DOHH2 (cell line): ENCODE results near the gene YWHAE.
A peak's percentile ranks its signal among the peaks of the same experiment; 100 is the strongest.

Source experiments
- H3F3A ChIP-seq: fragments of 200-600 bp; sonication (generic), shearing (Covaris generic); 2 replicates; pipeline ENCODE4 v1.6.0; 2016; ENCODE audit warnings: antibody characterized with exemption, mild to moderate bottlenecking; ENCODE audit not compliant: control insufficient read depth, insufficient read depth
- H3K27ac ChIP-seq: fragments of 200-600 bp; sonication (generic); 2 replicates; pipeline ENCODE4 v1.5.1; 2014; ENCODE audit warnings: low read depth, mild to moderate bottlenecking, low read length, moderate library complexity
- H3K27me3 ChIP-seq: fragments of 200-600 bp; sonication (generic); 2 replicates; pipeline ENCODE4 v1.6.1; 2014; ENCODE audit warnings: mild to moderate bottlenecking, low read length, mixed read lengths; ENCODE audit not compliant: control insufficient read depth
- H3K36me3 ChIP-seq: fragments of 200-600 bp; sonication (generic); 2 replicates; pipeline ENCODE4 v1.6.1; 2014; ENCODE audit warnings: mild to moderate bottlenecking, low read length, moderate library complexity, mixed read lengths; ENCODE audit not compliant: control insufficient read depth
- H3K4me1 ChIP-seq: fragments of 200-600 bp; sonication (generic); 2 replicates; pipeline ENCODE4 v1.6.1; 2014; ENCODE audit warnings: mild to moderate bottlenecking, low read length, mixed read lengths; ENCODE audit not compliant: control insufficient read depth
- H3K4me2 ChIP-seq: fragments of 200-600 bp; sonication (generic); 2 replicates; pipeline ENCODE4 v1.6.0; 2014; ENCODE audit warnings: mild to moderate bottlenecking, low read length, moderate library complexity
- H3K4me3 ChIP-seq: fragments of 200-600 bp; sonication (generic); 2 replicates; pipeline ENCODE4 v1.5.1; 2014; ENCODE audit warnings: mild to moderate bottlenecking, low read length, mixed read lengths
- H3K79me2 ChIP-seq: fragments of 200-600 bp; sonication (generic); 2 replicates; pipeline ENCODE4 v1.6.1; 2014; ENCODE audit warnings: mild to moderate bottlenecking, low read length, mixed read lengths; ENCODE audit not compliant: control insufficient read depth
- H3K9me2 ChIP-seq: fragments of 200-600 bp; sonication (generic); replicated peaks from 2 replicates; pipeline ENCODE4 v1.6.1; 2014; ENCODE audit warnings: mild to moderate bottlenecking, low read length, mixed read lengths; ENCODE audit not compliant: control insufficient read depth
- H3K9me3 ChIP-seq: fragments of 200-600 bp; sonication (generic); 2 replicates; pipeline ENCODE4 v1.6.1; 2014; ENCODE audit warnings: antibody characterized with exemption, low read length, mixed read lengths; ENCODE audit not compliant: control insufficient read depth, insufficient read depth
- H4K20me1 ChIP-seq: fragments of 200-600 bp; sonication (generic); 2 replicates; pipeline ENCODE4 v1.6.0; 2014; ENCODE audit warnings: low read depth, mild to moderate bottlenecking, antibody characterized with exemption, low read length, moderate library complexity; ENCODE audit not compliant: control insufficient read depth, insufficient read depth
- CTCF ChIP-seq: fragments of 200-600 bp; sonication (generic); IDR thresholded peaks from one replicate; pipeline ENCODE4 v1.5.1; 2014; ENCODE audit warnings: antibody characterized with exemption, mild to moderate bottlenecking, low read depth, low read length; ENCODE audit not compliant: poor library complexity, severe bottlenecking
- EZH2phosphoT487 ChIP-seq: fragments of 200-600 bp; sonication (generic); IDR thresholded peaks from 2 replicates; pipeline ENCODE4 v1.6.1; 2017; ENCODE audit warnings: borderline replicate concordance, mild to moderate bottlenecking, antibody characterized with exemption, low read length, moderate library complexity, mixed read lengths

YWHAE gene

GRCh38 chr17:1367351-1367745 lies 32.7 kb downstream of the YWHAE start:
- Histone ChIP-seq H3F3A (peaks cover 57% of the 10 kb centered on the region), H3K36me3 (peaks cover 52% of the 10 kb centered on the region)
- TF ChIP-seq EZH2phosphoT487, result no peak
- TF ChIP-seq CTCF, result no peak

DNA sequence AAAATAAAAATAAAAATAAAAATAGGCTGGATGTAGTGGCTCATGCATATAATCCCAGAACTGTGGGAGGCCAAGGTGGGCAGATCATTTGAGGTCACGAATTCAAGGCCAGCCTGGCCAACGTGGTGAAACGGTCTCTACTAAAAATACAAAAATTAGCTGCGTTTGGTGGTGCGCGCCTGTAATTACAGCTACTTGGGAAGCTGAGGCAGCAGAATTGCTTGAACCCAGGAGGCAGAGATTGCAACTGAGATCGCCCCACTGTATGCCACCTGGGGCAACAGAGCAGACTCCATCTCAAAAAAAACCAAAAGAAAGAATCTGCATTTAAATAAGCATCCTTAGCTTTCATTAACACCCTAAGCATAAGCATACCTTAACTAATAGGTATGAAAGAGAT lies 33.8 kb downstream of the YWHAE start:
- H3K9me2 ChIP-seq, result no peaks in the 10 kb centered on the region
- H3K27me3 ChIP-seq, result no peaks in the 10 kb centered on the region
- H3K27ac ChIP-seq, result no peak overlapping the region
- peaks cover 64% of the 10 kb centered on the region for H3K4me1 ChIP-seq
- H4K20me1 ChIP-seq, result peaks cover 46% of the 10 kb centered on the region
- H3K79me2 ChIP-seq, result peaks cover 100% of the 10 kb centered on the region
- H3F3A ChIP-seq, result peaks cover 58% of the 10 kb centered on the region
- H3K4me3 ChIP-seq, result no peak overlapping the region
- no peaks in the 10 kb centered on the region for H3K9me3 ChIP-seq
- peaks cover 56% of the 10 kb centered on the region for H3K36me3 ChIP-seq
- no peak overlapping the region; the same call in 1 of the 2 replicates for H3K4me2 ChIP-seq
- TF ChIP-seq EZH2phosphoT487 (no peak), CTCF (no peak)

More at GRCh38 chr17:1367351-1367745, 32.7 kb downstream of the YWHAE start:
- Histone ChIP-seq H3K4me2 (no peak overlapping the region), H4K20me1 (peaks cover 53% of the 10 kb centered on the region), H3K27ac (no peak overlapping the region), H3K4me3 (no peak overlapping the region), H3K9me3 (no peaks in the 10 kb centered on the region), H3K79me2 (peaks cover 100% of the 10 kb centered on the region), H3K9me2 (no peaks in the 10 kb centered on the region), H3K4me1 (peaks cover 67% of the 10 kb centered on the region), H3K27me3 (no peaks in the 10 kb centered on the region)

DNA sequence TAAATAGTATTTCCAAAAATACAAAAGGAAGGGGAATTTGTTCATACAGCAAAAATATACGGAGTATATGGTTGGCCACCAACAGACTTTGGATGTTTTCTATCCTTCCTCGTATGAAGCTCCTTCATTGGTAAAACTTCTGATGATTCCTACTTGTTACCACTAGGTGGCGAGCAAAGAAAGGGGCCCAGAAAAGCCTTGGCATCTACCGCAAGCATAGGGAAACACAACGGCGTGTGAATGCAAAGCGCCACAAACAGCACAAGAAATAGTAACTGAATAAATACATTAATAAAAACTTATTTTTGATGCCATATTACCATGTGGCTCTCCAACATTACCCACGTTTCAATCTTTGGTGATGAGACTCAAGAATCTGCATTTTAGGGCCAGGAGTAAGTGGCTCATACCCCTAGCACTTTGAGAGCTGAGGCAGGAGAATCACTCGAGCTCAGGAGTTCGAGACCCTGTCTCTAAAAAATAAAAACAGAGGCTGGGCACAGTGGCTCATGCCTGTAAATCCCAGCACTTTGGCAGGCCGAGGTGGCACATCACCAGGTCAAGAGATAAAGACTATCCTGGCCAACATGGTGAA lies 34.5 kb downstream of the YWHAE start:
- Histone ChIP-seq H3K79me2 (peaks cover 100% of the 10 kb centered on the region), H3K4me2 (peak overlapping the region; percentile 64), H3K9me2 (no peaks in the 10 kb centered on the region), H3K27me3 (no peaks in the 10 kb centered on the region), H3F3A (peaks cover 61% of the 10 kb centered on the region), H3K36me3 (peaks cover 59% of the 10 kb centered on the region), H3K27ac (0 out of 2 replicates have a peak overlapping the region, but pooled peaks have one; percentile 19), H3K9me3 (no peaks in the 10 kb centered on the region), H4K20me1 (peaks cover 45% of the 10 kb centered on the region), H3K4me1 (peaks cover 61% of the 10 kb centered on the region), H3K4me3 (no peak overlapping the region)
- TF ChIP-seq CTCF, result peak; percentile 83
- TF ChIP-seq EZH2phosphoT487, result no peak
